Measurements from ENCODE around the gene LRBA.
"Not testable (repeated sequence)": the region's sequence is repeated elsewhere in the genome, so short reads cannot be mapped to it uniquely, and the experiment has no call there.

The LRBA gene

DNA sequence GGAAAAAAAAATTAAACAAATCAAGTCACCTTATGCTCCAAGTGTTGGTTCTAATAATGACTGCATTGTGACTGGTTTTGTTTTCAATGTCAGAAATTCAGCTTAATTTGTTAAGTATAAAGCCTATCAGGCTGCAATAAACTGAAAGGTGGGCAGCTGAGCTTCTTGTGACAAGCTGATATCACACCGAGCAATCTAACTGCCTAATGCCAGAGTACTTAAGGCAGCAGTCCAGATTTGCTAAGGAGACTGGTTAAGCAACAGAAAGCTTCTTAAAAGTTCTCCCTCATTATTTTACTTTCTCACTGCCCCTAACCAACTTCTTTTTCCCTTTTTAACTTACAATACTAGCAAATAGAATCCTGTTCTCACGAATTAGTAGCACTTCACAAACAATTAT is 232.2 kb downstream of the LRBA start:
- no peak for DNase-seq

DNA sequence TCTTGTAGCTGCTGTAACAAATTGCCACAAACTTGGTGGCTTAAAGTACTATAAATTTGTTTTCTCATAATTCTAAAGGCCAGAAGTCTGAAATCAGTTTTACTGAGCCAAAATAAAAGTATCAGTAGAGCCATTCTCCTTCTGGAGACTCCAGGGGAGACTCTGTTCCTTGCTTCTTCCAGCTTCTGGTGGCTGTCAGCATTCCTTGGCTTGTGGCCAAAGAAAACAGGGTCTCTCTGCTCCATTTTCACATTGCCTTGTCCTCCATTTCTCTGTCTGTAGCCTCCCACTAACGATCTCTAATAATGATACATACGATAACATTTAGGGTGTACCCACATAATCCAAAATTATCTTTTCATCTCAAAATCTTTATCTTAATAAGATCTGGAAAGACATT is 232.8 kb downstream of the LRBA start:
- no peak for DNase-seq

DNA sequence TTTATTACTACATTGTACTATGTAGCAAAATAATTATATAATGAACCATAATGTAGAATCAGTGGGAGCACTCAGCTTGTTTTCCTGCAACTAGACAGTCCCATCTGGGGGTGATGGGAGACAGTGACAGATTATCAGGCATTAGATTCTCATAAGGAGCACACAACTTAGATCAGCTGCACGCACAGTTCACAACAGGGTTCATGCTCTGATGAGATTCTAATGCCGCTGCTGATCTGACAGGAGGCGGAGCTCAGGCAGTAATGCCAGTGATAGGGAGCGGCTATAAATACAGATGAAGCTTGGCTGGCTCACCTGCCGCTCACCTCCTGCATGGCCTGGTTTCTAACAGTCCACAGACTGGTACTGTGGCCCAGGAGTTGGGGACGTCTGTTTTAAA is 233.9 kb downstream of the LRBA start:
- DNase-seq, result no peak

DNA sequence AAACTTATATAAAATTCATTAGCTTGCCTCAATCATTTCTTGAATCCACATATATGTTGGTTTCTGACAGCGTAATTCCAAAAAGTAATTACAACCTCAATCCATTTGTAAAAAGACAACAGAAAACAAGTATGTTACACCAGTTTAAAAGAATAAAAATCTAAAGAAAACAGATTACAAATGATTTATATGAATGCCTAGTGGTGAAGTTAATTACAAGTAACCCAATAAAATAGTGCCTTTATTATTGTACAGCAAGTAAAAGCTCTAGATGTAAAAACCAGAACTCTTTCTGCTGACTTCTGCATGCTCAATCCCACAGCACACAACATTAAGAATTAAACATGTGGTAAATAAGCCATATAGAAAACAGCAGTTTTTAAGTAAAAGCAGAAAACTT is 235.4 kb downstream of the LRBA start:
- DNase-seq, result no peak

DNA sequence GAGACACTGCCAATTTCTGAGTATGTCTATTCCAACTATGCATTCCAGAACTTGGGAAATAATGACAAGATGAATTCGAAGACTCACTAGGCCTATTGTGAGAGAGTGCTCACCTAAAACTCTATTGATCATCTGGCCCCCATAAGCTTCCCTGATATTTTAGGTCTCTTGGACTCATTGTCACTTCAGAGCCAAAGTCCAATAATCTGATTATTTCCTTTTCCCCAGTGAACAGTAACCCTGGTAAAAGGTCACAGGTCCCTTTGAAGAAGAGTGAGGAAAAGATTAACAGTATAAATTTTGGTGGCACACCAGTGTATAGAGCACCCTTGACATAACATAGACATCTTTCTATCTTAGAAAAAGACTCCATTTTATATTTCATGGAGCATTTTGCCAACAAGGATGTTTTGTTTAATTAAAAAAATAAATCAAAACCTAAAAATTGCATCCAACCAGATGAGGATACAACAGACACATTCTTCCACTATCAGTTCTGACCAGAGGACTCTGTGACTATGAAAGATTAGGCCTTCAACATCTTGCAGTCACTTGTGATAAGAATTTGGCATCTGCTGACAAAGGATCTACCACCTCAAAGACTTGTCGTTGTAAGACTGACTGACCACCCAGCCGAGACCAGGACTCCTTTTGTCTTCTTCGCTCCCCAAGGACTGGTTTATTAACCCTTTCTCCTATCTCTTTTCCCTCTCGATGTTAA is 241.2 kb downstream of the LRBA start:
- no peak for DNase-seq

DNA sequence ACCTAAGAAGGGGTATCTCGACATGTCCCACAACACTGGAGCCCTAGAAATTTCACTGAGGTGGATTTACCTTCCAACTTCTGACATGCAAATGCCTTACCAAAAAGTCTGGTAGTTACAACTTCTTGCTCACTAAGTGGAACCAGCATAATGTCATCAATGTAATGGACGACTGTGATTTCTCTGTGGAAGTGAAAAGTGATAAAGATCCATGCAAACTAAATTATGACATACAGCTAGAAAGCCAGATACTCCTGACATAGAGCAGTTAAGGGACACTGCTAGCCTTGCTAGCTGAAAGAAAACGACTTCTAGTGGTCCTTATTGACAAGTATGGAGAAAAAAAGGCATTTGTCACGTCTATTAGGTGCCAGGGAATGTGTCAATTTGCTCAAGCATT is 242.1 kb downstream of the LRBA start:
- no peak for DNase-seq

DNA sequence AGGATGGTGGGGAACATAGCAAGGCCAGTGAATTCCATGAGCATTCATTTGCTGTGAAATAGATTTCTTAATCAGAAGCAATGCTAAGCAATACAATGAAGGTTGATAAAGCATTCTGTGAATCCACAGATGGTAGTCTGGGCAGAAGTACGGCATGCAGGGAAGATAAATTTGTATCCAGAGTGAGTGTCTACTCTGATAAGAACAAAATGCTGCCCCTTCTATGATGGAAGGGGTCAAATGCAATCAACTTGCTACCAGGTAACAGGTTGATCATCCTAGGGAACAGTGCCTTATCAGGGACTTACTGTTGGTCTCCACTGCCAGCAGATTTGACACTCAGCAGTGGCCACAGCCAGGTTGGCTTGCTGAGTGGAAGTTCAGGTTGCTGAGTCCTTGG is 243.7 kb downstream of the LRBA start:
- no peak for DNase-seq

DNA sequence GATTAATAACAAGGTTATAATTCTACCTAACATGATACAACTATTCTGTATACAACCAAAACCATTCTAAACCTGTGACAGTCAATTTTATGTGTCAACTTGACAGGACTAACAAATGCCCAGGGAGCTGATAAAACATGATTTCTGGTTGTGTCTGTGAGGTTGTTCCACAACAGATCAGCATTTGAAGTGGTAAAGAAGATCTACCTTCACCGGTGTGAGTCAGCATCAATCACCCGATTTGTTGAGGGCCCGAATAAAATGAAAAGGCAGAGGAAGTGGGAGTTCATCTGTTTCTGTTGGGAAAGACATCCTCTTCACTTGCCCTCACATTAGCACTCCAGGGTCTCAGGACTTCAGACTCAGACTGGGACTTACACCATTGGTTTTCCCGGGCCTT is 245.2 kb downstream of the LRBA start:
- DNase-seq, result no peak

DNA sequence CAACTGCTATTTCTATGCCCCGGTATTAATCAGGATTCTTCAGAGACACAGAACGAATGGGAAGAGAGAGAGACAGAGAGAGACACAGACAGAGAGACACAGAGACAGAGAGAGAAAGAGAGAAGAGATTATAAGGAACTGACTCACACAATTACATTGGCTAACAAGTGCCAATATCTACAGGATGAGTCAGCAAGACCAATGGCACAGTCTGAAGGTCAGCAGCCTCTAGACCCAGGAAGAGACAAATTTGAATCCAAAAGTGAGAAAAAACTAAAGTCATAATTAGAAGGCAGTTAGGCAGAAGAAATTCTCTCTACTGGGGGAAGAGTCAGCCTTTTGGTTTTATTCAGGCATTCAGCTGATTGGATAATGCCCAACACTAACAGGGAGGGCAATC is 245.8 kb downstream of the LRBA start:
- DNase-seq, result no peak

DNA sequence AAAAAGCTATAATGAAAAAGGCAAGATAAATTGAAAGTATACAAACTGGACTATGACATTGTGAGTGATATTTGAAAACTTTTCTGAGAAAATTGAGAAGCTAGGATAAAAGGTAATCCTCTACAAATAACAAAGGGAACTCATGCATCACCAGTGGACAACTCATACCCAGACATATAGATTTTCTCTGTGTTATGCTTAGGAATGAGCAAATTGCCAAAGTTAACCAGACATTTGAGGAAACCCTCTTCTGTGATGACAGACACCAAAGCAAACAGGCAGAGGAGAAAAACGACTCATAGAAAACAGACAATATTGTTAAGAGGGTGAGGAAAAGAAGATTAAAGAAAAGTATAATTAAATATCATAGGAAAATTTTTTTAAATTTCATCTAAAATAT is 246.6 kb downstream of the LRBA start:
- DNase-seq, result no peak

DNA sequence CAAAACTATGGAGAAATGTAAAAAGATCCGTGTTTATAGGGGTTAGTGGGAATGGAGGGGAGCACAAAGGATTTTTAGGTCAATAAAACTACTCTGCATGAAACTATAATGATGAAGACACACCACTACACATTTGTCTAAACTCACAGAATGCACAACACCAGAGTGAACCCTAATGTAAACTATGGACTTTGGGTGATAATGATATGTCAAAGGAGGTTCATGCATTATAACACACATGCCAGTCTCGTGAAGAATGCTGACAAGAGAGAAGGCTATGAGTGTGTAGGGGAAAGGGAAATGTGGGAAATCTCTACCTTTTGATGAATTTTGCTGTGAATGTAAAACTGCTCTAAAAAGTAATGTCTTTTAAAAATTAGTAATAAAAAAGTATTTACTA is 249.9 kb downstream of the LRBA start:
- no peak for DNase-seq

DNA sequence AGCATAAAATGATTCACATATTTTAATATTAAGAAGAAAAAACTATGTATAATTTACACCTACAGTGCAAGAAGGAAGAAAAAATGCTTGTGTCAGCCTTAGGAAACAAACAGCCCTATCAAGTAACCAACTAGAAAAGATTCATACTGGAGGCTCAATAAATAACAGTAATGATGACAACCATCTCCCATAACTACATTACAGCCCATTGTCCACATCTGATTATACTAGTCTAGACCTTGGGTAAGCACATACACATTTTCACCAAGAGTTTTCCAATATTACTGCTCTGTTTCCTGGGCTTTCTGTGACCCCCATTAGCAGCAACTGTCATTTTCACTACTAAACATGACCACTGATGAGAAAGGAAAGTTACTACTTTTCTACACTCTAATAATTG is 263.4 kb downstream of the LRBA start:
- DNase-seq, result no peak

DNA sequence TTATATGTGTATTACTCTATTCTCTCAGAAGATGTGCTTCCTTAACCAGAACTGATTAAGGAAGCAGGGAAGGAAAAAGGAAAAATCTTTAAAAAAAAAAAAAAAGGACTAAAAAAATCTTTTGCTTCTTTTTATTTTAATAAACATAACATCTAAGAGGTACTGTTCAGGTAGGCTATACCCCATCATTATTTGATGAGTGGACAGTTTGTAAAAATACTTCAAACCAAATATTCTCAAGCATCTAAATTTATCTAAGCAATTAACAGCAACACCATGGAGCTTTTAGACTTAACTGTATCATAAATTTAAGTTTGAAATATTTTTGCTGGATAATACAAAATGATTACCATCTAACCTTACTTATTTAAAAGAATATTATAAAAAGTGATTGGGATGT is 264.3 kb downstream of the LRBA start:
- no peak for DNase-seq

DNA sequence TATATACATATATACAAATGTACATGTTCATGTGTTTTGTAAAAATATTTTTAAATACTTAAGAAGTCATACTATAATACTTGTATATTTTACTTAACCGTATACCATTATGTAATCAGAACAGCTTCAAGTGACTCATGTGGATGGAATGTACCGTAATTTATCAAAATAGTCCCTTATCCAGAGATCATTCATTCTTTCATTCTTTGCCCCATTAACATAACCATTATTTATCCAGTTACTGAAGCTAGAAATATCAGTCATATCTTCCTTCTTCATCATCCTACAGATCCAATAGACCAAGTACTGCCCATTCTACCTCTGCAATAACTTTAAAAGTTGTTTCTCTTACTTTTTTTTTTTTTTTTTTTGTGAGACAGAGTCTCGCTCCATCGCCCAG is 268.9 kb downstream of the LRBA start:
- DNase-seq, result no peak

DNA sequence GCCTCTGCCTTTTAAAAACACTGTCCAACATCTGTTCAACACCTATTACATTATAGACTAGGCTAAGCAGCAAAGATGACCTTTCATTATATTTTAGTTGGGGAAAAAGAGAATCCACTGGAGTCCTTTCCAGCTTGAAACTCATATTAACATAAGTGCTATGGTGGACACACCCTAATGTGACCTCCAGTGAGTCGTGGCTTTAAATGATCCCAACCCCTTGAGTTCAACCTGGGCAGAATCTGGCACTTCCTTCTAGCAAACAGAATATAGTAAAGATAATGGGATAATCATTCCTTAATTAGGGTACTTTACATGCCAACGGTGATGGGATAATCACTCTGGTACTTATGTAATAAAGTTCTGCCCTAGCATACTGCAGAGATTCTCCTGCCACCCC is 270.5 kb downstream of the LRBA start:
- DNase-seq, result no peak

DNA sequence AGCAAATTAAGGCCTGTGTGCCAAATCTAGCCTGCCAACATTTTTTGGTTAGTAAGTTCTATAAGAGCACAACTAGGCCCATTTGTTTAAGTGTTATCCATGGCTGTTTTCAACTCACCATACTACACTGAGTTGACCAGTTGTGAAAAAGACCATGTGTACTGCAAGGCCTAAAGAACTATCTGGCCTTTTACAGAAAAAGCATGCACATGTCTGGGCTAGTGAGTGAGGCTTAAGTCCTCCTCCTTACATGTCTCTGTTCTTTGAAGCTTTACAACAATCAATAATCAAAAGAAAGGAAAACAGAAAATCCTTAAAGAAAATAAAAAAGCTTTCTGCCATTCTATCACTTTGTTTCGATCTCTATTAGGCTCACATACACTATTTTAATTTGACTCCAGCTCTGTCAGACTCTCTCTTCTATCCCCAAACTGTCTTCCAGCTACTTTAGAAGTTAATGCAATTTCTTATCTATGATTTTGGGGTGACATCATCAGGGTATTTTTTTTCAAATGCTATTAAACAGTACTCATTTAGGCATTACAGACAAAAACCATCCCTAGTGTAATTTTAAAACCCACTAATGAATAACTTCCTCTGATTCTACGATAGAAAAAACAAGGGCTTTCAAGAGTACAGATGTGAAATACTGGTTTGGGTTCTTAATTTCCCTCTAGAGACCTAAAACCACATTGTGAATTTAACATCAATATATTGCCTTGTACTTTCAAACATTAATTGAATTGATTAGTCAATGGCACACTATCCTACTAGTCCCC is 271.3 kb downstream of the LRBA start:
- no peak for DNase-seq

DNA sequence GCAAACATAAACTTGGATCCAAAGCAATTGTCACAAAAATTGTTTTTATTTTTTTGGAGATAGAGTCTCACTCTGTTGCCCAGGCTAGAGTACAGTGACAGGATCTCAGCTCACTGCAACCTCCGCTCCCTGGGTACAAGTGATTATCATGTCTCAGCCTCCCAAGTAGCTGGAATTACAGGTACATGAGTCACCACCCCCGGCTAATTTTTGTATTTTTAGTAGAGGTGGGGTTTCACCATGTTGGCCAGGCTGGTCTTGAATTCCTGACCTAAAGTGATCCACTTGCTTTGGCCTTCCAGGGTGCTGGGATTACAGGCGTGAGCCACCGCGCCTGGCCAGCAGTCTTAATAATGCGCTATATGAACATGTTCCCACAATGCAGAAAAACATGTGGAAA is 272.2 kb downstream of the LRBA start:
- DNase-seq, result not testable (repeated sequence)

DNA sequence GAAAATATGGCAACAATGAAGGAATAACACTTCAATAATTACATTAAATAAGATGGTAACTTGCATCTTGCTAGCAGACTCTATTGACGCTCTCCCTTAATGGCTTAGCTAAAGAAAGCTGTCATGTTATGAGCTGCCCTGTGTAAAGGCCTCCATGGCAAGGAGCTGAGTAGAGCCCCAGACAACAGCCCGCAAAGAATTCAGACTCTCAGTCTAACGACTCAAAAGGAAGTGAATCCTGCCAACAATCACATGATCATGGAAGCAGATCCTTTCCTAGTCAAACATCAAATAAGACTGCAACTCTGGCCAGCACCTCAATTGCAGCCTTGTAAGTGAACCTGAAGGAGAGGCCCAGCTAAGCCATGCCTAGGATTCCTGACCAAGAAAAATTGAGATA is 275.5 kb downstream of the LRBA start:
- DNase-seq, result no peak

DNA sequence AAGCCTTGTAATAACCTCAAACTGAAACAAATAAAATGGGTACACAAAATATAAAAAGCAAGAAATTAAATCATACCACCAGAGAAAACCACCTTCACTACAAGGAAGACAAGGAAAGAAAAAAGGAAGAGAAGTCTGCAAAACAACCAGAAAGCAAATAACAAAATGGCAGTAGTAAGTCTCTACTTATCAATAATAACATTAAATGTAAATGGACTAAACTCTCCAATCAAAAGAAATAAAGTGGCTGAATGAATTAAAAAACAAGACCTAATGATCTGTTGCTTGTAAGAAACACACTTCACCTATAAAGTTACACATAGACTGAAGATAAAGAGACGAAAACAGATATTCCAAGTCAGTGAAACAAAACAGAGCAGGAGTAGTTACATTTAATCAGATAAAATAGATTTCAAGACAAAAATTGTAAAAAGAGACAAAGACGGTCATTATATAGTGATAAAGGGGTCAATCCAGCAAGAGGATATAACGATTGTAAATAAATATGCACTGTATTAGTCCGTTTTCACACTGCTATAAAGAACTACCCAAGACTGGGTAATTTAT is 289.0 kb downstream of the LRBA start:
- no peak for DNase-seq

DNA sequence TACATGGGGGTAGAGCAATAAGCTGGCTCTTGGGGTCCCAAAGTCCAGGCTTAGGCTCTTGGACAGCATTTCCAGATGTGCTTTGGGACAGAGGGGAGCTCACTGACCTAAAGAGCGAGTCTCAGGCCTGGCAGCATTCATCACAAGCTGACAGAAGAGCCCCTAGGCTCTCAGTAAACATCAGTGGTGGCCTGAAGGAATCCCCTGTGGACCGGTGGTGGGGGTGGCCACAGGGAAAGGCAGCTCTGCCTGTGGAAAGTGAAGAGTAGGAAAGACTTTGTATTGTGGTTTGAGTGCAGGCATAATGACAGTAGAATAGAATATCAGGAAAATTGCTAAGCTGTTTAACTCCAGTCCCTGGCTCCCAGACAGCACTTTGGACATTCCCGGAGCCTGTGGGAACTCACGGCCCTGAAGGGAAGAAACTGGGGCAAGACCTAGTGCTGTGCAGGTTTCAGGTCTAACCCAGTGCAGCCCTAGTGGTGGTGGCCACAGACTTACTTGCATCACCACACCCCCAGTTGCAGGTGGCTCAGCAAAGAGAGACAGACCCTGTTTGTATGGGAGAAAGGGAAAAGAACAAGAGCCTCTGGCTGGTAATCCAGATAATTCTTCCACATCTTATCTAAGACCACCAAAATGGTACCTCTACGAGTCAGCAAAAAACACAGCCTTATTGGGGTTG is 291.2 kb downstream of the LRBA start:
- DNase-seq, result no peak

DNA sequence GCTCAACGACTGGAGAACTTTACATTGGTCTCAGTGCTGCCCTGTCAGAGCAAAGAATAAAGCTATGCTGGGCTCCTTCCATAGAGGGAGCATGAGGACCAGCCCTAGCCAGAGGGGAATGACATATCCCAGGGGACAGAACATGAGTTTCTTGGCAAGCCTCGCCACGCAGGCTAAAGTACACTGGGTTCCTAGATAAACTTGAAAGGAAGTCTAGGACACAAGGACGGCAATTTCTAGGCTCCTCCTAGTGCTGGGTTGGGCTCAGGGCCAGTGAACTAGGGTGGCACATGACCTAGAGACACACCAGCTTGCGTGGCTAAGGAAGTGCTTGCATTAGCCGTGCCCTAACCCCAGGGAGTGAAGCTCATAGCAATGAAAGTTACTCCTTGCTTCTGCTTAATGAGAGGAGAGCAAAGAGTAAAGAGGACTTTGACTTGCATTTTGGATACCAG is 292.1 kb downstream of the LRBA start:
- no peak for DNase-seq

DNA sequence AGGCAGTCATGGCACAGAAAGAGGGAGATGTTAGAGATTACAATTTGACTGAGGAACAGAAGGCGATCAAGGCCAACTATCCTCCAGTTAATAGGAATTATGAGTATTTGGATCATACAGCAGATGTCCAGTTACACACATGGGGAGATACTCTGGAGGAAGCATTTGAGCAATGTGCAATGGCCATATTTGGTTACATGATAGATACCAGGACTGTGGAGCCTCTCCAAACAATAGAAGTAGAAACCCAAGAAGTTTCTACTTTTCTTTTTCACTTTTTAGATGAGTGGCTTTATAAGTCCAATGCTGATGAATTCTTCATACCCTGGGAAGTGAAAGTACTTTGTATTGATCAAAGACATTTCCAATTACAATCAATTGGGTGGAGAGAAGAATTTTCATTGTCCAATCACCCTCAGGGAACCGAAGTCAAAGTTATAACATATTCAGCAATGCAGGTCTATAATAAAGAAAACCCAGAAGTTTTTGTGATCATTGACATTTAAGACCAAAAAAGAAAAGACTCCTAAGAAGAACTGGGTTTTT is 294.0 kb downstream of the LRBA start:
- DNase-seq, result no peak

DNA sequence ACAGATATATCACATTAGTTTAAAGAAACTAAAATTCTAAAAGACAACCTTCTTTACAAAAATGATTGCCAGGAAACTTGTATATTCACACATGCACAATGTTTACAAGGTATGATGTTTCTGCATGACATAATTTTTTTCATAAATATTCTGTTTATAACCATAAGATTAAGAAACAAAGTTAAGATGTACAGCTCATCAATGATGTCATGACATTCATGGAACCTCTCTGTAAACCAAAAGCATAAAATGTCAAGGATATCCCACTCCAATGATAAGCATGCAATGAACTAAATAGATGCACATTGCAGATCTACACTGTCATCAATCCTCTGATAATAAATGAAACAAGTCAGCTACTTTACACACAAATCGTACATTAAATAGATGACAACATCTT is 297.1 kb downstream of the LRBA start:
- DNase-seq, result no peak
